Liver (tissue), 3 donors: ENCODE results near the gene SHLD1.

Source experiments
- EGR1 ChIP-seq, 2 donors: IDR thresholded peaks; 2 replicates each; pipeline ENCODE4 v1.6.1; 2016 to 2018; ENCODE audit warnings: antibody characterized with exemption in 2 of 2, low read depth in 2 of 2
- FOXA1 ChIP-seq: IDR thresholded peaks from 2 replicates; pipeline ENCODE4 v1.6.1; 2016; ENCODE audit warnings: antibody characterized with exemption
- FOXA2 ChIP-seq: IDR thresholded peaks from 2 replicates; pipeline ENCODE4 v1.6.1; 2016; ENCODE audit warnings: antibody characterized with exemption
- HNF4A ChIP-seq, 2 donors: conservative IDR thresholded peaks; 2 replicates each; pipeline ENCODE4 v1.6.1; 2016; ENCODE audit warnings: antibody characterized with exemption in 2 of 2, mild to moderate bottlenecking in 2 of 2
- HNF4G ChIP-seq: IDR thresholded peaks from 2 replicates; pipeline ENCODE4 v1.6.1; 2016; ENCODE audit warnings: antibody characterized with exemption
- JUND ChIP-seq, 2 donors: IDR thresholded peaks; 2 replicates each; pipeline ENCODE4 v1.6.1; 2016; ENCODE audit warnings: antibody characterized with exemption in 2 of 2
- RAD21 ChIP-seq, 2 donors: IDR thresholded peaks; 2 replicates each; pipeline ENCODE4 v1.6.1; 2016; ENCODE audit warnings: antibody characterized with exemption in 2 of 2, mild to moderate bottlenecking in 2 of 2
- TAF1 ChIP-seq: conservative IDR thresholded peaks from 2 replicates; pipeline ENCODE4 v1.6.1; 2016; ENCODE audit warnings: antibody characterized with exemption, mild to moderate bottlenecking
- YY1 ChIP-seq: IDR thresholded peaks from 2 replicates; pipeline ENCODE4 v1.6.1; 2016; ENCODE audit warnings: antibody characterized with exemption, mild to moderate bottlenecking
- TF ChIP-seq, protein P1 (sequence below): fragments of 150-350 bp; IDR thresholded peaks from 2 replicates; pipeline ENCODE4 v1.5.1; 2017; ENCODE audit warnings: improper control_type of control experiment, low read depth, low read length; ENCODE audit not compliant: missing input control
- TF ChIP-seq, protein P2 (sequence below): IDR thresholded peaks from 2 replicates; pipeline ENCODE4 v1.6.1; 2016; ENCODE audit warnings: antibody characterized with exemption
- TF ChIP-seq, protein P3 (sequence below): IDR thresholded peaks from 2 replicates; pipeline ENCODE4 v1.6.1; 2016; ENCODE audit warnings: antibody characterized with exemption
- TF ChIP-seq, protein P4 (sequence below): IDR thresholded peaks from 2 replicates; pipeline ENCODE4 v1.6.1; 2016; ENCODE audit warnings: antibody characterized with exemption
- TF ChIP-seq, protein P5 (sequence below): IDR thresholded peaks from 2 replicates; pipeline ENCODE4 v1.6.1; 2016; ENCODE audit warnings: antibody characterized with exemption, mild to moderate bottlenecking
- donor health status: healthy.
- donor health status: healthy.

DNA sequence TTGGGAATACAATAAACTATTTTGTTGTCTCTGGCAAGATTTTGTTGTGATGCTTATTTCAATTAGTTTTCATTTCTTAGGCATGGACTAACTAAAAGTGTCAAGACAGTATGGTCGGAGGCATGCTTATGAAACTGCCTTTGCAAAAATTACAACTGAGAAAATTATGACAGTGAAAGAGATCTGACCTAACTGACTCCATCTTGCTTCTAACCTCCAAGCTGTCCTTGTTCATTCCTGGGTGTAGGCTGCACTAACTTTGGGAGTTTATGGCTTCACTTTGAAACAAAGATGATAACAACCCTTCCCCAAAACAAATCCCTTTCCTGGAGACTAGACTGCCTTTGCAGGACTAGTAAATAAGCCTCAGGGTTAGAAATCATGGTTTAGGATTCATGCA, 4.1 kb upstream of the SHLD1 start:
- TF ChIP-seq FOXA2 (no peak), HNF4A (conservative IDR thresholded peaks at IDR 0.05) (no peak), JUND (IDR thresholded peaks at IDR 0.05) (no peak), FOXA1 (no peak), YY1 (no peak), RAD21 (IDR thresholded peaks at IDR 0.05) (no peak), HNF4G (no peak), TAF1 (no peak), EGR1 (IDR thresholded peaks at IDR 0.05; ENCODE audit: low read depth in 2 of 2) (no peak)
- TF ChIP-seq, protein P1, sequence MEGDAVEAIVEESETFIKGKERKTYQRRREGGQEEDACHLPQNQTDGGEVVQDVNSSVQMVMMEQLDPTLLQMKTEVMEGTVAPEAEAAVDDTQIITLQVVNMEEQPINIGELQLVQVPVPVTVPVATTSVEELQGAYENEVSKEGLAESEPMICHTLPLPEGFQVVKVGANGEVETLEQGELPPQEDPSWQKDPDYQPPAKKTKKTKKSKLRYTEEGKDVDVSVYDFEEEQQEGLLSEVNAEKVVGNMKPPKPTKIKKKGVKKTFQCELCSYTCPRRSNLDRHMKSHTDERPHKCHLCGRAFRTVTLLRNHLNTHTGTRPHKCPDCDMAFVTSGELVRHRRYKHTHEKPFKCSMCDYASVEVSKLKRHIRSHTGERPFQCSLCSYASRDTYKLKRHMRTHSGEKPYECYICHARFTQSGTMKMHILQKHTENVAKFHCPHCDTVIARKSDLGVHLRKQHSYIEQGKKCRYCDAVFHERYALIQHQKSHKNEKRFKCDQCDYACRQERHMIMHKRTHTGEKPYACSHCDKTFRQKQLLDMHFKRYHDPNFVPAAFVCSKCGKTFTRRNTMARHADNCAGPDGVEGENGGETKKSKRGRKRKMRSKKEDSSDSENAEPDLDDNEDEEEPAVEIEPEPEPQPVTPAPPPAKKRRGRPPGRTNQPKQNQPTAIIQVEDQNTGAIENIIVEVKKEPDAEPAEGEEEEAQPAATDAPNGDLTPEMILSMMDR, result no peak
- TF ChIP-seq, protein P2, sequence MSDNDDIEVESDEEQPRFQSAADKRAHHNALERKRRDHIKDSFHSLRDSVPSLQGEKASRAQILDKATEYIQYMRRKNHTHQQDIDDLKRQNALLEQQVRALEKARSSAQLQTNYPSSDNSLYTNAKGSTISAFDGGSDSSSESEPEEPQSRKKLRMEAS, result no peak
- TF ChIP-seq, protein P3, sequence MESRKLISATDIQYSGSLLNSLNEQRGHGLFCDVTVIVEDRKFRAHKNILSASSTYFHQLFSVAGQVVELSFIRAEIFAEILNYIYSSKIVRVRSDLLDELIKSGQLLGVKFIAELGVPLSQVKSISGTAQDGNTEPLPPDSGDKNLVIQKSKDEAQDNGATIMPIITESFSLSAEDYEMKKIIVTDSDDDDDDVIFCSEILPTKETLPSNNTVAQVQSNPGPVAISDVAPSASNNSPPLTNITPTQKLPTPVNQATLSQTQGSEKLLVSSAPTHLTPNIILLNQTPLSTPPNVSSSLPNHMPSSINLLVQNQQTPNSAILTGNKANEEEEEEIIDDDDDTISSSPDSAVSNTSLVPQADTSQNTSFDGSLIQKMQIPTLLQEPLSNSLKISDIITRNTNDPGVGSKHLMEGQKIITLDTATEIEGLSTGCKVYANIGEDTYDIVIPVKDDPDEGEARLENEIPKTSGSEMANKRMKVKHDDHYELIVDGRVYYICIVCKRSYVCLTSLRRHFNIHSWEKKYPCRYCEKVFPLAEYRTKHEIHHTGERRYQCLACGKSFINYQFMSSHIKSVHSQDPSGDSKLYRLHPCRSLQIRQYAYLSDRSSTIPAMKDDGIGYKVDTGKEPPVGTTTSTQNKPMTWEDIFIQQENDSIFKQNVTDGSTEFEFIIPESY, result no peak
- TF ChIP-seq, protein P4, sequence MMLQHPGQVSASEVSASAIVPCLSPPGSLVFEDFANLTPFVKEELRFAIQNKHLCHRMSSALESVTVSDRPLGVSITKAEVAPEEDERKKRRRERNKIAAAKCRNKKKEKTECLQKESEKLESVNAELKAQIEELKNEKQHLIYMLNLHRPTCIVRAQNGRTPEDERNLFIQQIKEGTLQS, result no peak
- TF ChIP-seq, protein P5, sequence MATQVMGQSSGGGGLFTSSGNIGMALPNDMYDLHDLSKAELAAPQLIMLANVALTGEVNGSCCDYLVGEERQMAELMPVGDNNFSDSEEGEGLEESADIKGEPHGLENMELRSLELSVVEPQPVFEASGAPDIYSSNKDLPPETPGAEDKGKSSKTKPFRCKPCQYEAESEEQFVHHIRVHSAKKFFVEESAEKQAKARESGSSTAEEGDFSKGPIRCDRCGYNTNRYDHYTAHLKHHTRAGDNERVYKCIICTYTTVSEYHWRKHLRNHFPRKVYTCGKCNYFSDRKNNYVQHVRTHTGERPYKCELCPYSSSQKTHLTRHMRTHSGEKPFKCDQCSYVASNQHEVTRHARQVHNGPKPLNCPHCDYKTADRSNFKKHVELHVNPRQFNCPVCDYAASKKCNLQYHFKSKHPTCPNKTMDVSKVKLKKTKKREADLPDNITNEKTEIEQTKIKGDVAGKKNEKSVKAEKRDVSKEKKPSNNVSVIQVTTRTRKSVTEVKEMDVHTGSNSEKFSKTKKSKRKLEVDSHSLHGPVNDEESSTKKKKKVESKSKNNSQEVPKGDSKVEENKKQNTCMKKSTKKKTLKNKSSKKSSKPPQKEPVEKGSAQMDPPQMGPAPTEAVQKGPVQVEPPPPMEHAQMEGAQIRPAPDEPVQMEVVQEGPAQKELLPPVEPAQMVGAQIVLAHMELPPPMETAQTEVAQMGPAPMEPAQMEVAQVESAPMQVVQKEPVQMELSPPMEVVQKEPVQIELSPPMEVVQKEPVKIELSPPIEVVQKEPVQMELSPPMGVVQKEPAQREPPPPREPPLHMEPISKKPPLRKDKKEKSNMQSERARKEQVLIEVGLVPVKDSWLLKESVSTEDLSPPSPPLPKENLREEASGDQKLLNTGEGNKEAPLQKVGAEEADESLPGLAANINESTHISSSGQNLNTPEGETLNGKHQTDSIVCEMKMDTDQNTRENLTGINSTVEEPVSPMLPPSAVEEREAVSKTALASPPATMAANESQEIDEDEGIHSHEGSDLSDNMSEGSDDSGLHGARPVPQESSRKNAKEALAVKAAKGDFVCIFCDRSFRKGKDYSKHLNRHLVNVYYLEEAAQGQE, result no peak
